H1 (cell line): ENCODE measurements around the gene CSAD.

ENCODE experiments used
- CREB1 ChIP-seq: IDR thresholded peaks from 2 replicates; pipeline ENCODE4 v1.6.1; 2012; ENCODE audit warnings: inconsistent platforms
- EP300 ChIP-seq, 2 experiments: IDR thresholded peaks; 1 replicate in 1 of 2; 2 replicates in 1 of 2; pipeline ENCODE4 v1.6.1; 2011 to 2012; ENCODE audit warnings: low read depth in 2 of 2, low read length in 2 of 2, mild to moderate bottlenecking in 2 of 2, borderline replicate concordance in 1 of 2, inconsistent platforms in 1 of 2, moderate library complexity in 1 of 2
- EZH2 ChIP-seq: fragments of 200-600 bp; sonication (generic); IDR thresholded peaks from 2 replicates; pipeline ENCODE4 v1.7.1; 2012; ENCODE audit warnings: low read depth, mild to moderate bottlenecking, moderate library complexity, low read length, inconsistent platforms; ENCODE audit not compliant: severe bottlenecking
- GABPA ChIP-seq: IDR thresholded peaks from 2 replicates; pipeline ENCODE4 v1.6.1; 2011; ENCODE audit warnings: mild to moderate bottlenecking, low read length, moderate library complexity, borderline replicate concordance; ENCODE audit not compliant: insufficient read depth
- JUND ChIP-seq: IDR thresholded peaks from 2 replicates; pipeline ENCODE4 v1.6.1; 2011; ENCODE audit warnings: mild to moderate bottlenecking, improper control_type of control experiment, low read length
- MAX ChIP-seq: IDR thresholded peaks from 2 replicates; pipeline ENCODE4 v1.6.1; 2012; ENCODE audit warnings: inconsistent platforms
- POLR2A ChIP-seq, 2 experiments: IDR thresholded peaks; 1 replicate in 1 of 2; 2 replicates in 1 of 2; pipeline ENCODE4 v1.6.1; 2011; ENCODE audit warnings: low read depth in 2 of 2, low read length in 2 of 2, mild to moderate bottlenecking in 2 of 2; ENCODE audit errors: control extremely low read depth in 1 of 2
- POLR2AphosphoS5 ChIP-seq: IDR thresholded peaks from 2 replicates; pipeline ENCODE4 v1.6.1; 2011; ENCODE audit warnings: low read depth, low read length
- RFX5 ChIP-seq: IDR thresholded peaks from 2 replicates; pipeline ENCODE4 v1.6.1; 2011; ENCODE audit warnings: low read depth, low read length, improper control_type of control experiment, borderline replicate concordance
- USF2 ChIP-seq: IDR thresholded peaks from 2 replicates; pipeline ENCODE4 v1.6.1; 2011; ENCODE audit warnings: low read length, improper control_type of control experiment
- YY1 ChIP-seq: IDR thresholded peaks from 2 replicates; pipeline ENCODE4 v1.6.1; 2011; ENCODE audit warnings: low read depth, mild to moderate bottlenecking, low read length
- TF ChIP-seq, protein P1 (sequence below): IDR thresholded peaks from 2 replicates; pipeline ENCODE4 v1.6.1; 2012; ENCODE audit warnings: low read length, inconsistent platforms
- TF ChIP-seq, protein P2 (sequence below), 3 experiments: IDR thresholded peaks; 1 replicate in 2 of 3; 2 replicates in 1 of 3; pipeline versions ENCODE4 v1.5.1 to v1.6.1; 2011; ENCODE audit warnings: low read length in 3 of 3, mild to moderate bottlenecking in 3 of 3, inconsistent platforms in 2 of 3, low read depth in 1 of 3, moderate library complexity in 1 of 3; ENCODE audit not compliant: insufficient read depth in 1 of 3; ENCODE audit errors: control extremely low read depth in 1 of 3

DNA sequence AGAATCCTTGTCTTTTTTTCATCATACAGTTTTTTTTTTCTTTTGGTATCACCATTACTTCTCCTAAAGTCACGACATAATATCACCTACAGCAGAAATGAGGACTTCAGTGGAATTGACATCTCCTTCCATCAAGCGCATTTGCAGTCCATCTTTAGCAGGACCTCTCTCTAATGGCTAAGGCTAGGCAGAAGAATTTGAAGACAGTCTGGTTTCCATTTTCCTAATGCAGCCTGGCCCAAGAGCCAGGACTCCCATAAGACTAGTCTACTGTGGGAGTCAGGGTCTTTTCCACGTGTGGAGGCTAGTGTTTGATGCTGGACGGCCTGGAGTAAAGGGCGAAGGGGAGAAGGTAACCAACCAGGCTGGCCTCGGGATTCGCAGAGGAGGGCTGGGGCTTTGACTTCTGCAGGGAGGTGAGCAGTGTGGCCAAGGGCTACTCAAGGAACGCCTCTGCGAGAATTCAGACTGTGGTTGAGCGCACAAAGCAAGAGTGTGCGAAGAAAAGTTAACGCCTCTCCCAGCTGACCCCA is 972 bp downstream of the CSAD start:
- TF ChIP-seq, protein P1, sequence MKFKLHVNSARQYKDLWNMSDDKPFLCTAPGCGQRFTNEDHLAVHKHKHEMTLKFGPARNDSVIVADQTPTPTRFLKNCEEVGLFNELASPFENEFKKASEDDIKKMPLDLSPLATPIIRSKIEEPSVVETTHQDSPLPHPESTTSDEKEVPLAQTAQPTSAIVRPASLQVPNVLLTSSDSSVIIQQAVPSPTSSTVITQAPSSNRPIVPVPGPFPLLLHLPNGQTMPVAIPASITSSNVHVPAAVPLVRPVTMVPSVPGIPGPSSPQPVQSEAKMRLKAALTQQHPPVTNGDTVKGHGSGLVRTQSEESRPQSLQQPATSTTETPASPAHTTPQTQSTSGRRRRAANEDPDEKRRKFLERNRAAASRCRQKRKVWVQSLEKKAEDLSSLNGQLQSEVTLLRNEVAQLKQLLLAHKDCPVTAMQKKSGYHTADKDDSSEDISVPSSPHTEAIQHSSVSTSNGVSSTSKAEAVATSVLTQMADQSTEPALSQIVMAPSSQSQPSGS, result no peak
- TF ChIP-seq CREB1 (no peak), POLR2A (IDR thresholded peaks at IDR 0.05; ENCODE audit: control extremely low read depth in 1 of 2, low read depth in 2 of 2, low read length in 2 of 2) (no peak), EZH2 (no peak), GABPA (no peak), POLR2AphosphoS5 (no peak), EP300 (IDR thresholded peaks at IDR 0.05; ENCODE audit: borderline replicate concordance in 1 of 2, low read depth in 2 of 2, low read length in 2 of 2) (no peak), YY1 (no peak), JUND (no peak), MAX (no peak), USF2 (no peak), RFX5 (no peak)
- TF ChIP-seq, protein P2, sequence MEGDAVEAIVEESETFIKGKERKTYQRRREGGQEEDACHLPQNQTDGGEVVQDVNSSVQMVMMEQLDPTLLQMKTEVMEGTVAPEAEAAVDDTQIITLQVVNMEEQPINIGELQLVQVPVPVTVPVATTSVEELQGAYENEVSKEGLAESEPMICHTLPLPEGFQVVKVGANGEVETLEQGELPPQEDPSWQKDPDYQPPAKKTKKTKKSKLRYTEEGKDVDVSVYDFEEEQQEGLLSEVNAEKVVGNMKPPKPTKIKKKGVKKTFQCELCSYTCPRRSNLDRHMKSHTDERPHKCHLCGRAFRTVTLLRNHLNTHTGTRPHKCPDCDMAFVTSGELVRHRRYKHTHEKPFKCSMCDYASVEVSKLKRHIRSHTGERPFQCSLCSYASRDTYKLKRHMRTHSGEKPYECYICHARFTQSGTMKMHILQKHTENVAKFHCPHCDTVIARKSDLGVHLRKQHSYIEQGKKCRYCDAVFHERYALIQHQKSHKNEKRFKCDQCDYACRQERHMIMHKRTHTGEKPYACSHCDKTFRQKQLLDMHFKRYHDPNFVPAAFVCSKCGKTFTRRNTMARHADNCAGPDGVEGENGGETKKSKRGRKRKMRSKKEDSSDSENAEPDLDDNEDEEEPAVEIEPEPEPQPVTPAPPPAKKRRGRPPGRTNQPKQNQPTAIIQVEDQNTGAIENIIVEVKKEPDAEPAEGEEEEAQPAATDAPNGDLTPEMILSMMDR (IDR thresholded peaks at IDR 0.05; ENCODE audit: control extremely low read depth in 1 of 3, insufficient read depth in 1 of 3, low read depth in 1 of 3, low read length in 3 of 3), result no peak
